Kidney epithelial cell (primary cell): ENCODE measurements around the gene PECR. TPM values are rescaled to one million over a fixed set of nuclear protein-coding genes. Genes with fewer than 3 reads are reported as not detected.

ENCODE experiments used
- DNase-seq: peaks from one replicate; pipeline ENCODE4 v3.0.0-alpha.2; 2010; ENCODE audit warnings: low read depth
- H3K27me3 ChIP-seq: 2 replicates; pipeline ENCODE4 v1.6.0; 2011; ENCODE audit warnings: low read length; ENCODE audit not compliant: control insufficient read depth, insufficient read depth
- H3K36me3 ChIP-seq: 2 replicates; pipeline ENCODE4 v1.5.1; 2011; ENCODE audit warnings: low read length; ENCODE audit not compliant: control insufficient read depth, insufficient read depth
- H3K4me3 ChIP-seq: 2 replicates; pipeline ENCODE4 v1.5.1; 2011; ENCODE audit warnings: low read depth, mild to moderate bottlenecking, control low read depth, low read length
- CTCF ChIP-seq: IDR thresholded peaks from 2 replicates; pipeline ENCODE4 v1.5.1; 2011; ENCODE audit warnings: mild to moderate bottlenecking, moderate library complexity, low read length, control low read depth, inconsistent platforms; ENCODE audit not compliant: insufficient read depth, poor library complexity, severe bottlenecking
- total RNA-seq: library from RNA; depleted of rRNA; stranded (reverse); fragments of >200 nt; gene quantifications from 2 replicates; pipeline ENCODE4 v1.2.3, GENCODE V29; 2015

PECR gene
- total RNA-seq, 1 donor from 2014 or later: 18.4 TPM

- Histone ChIP-seq H3K36me3 (no peaks in the 10 kb centered on the region), H3K27me3 (no peaks in the 10 kb centered on the region), H3K4me3 (no peak overlapping the region)
- no peak for TF ChIP-seq CTCF
- DNase-seq: no peak
These were observed 37.7 kb downstream of the PECR start for GRCh38 chr2:216043949-216044348.

GRCh38 chr2:216041438-216041837, 40.2 kb downstream of the PECR start:
- Histone ChIP-seq H3K4me3 (no peak overlapping the region), H3K36me3 (no peaks in the 10 kb centered on the region), H3K27me3 (no peaks in the 10 kb centered on the region)
- no peak for TF ChIP-seq CTCF
- no peak for DNase-seq

- no peak for DNase-seq
- Histone ChIP-seq H3K36me3 (no peaks in the 10 kb centered on the region), H3K4me3 (no peak overlapping the region), H3K27me3 (no peaks in the 10 kb centered on the region)
- TF ChIP-seq CTCF: no peak
These were observed 41.7 kb downstream of the PECR start for GRCh38 chr2:216039918-216040317.

GRCh38 chr2:216034065-216034464, 47.5 kb downstream of the PECR start:
- Histone ChIP-seq H3K4me3 (no peak overlapping the region), H3K36me3 (peaks cover 4% of the 10 kb centered on the region), H3K27me3 (no peaks in the 10 kb centered on the region)
- peak; percentile 92 for TF ChIP-seq CTCF
- DNase-seq: no peak

- no peak for DNase-seq
- TF ChIP-seq CTCF: no peak
- H3K27me3 ChIP-seq: no peaks in the 10 kb centered on the region
These were observed 48.2 kb downstream of the PECR start for GRCh38 chr2:216033403-216033802.

GRCh38 chr2:216031960-216032689, 49.5 kb downstream of the PECR start:
- no peak overlapping the region for H3K4me3 ChIP-seq
- no peaks in the 10 kb centered on the region for H3K27me3 ChIP-seq
- no peak for DNase-seq
- no peak for TF ChIP-seq CTCF
- peaks cover 4% of the 10 kb centered on the region for H3K36me3 ChIP-seq

More at GRCh38 chr2:216033403-216033802, 48.2 kb downstream of the PECR start:
- no peak overlapping the region for H3K4me3 ChIP-seq
- H3K36me3 ChIP-seq: peaks cover 4% of the 10 kb centered on the region
